ENCODE results near the gene COL4A2.

COL4A2 gene

DNA sequence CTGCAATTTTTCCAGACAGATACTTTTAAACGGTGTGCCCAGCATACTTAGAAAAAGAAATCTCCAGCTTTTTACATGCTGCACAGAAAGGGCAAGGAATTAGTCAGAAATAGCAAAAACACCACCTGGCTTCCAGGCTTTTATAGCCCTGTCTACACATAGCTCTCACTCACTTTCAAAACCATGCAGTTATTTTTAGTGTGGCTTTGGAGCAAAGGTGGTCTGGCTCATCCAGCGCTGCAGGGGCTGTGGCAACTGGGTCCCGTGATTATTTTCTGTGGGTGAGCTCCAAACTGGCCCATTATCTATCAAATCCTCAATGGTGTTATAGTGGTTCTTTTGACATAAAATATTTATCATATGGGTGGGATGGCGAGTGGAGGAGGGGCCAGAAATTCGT, 57.0 kb downstream of the COL4A2 start:
- no peak overlapping the region for H3K4me3 ChIP-seq (ENCODE audit: low read depth, low read length)
- TF ChIP-seq CTCF (IDR thresholded peaks at IDR 0.05; ENCODE audit: borderline replicate concordance, insufficient read depth, low read depth, low read length) = no peak

- H3K4me3 ChIP-seq (ENCODE audit: low read depth, low read length) = no peak overlapping the region
- TF ChIP-seq CTCF (IDR thresholded peaks at IDR 0.05; ENCODE audit: borderline replicate concordance, insufficient read depth, low read depth, low read length) = no peak
Measured at GRCh38 chr13:110365876-110366275, 58.8 kb downstream of the COL4A2 start.

- H3K4me3 ChIP-seq (ENCODE audit: low read depth, low read length) = no peak overlapping the region
- no peak for TF ChIP-seq CTCF (IDR thresholded peaks at IDR 0.05; ENCODE audit: borderline replicate concordance, insufficient read depth, low read depth, low read length)
Measured at GRCh38 chr13:110366733-110367132, 59.6 kb downstream of the COL4A2 start.

GRCh38 chr13:110367620-110368019, 60.5 kb downstream of the COL4A2 start:
- no peak for TF ChIP-seq CTCF (IDR thresholded peaks at IDR 0.05; ENCODE audit: borderline replicate concordance, insufficient read depth, low read depth, low read length)
- no peak overlapping the region for H3K4me3 ChIP-seq (ENCODE audit: low read depth, low read length)

DNA sequence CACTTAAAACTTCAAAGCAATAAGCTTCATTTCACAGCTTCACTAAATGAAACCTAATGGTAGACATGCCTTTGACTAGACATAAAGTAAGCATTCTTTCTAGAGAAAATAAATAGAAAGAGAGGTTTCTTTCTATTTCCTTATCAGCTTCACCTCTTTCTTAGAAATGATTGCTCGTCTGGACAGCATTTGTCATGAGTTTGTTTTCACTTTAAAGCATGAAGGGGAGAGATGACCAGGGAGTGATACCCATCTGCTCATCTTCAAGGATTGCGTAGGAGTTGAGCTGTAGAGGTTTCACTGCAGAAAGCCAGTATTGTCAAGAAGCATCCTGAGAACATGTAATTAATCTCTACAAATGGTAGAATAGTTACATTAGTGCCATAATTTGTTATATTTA, 61.3 kb downstream of the COL4A2 start:
- TF ChIP-seq CTCF (IDR thresholded peaks at IDR 0.05; ENCODE audit: borderline replicate concordance, insufficient read depth, low read depth, low read length) = no peak
- H3K4me3 ChIP-seq (ENCODE audit: low read depth, low read length) = no peak overlapping the region

DNA sequence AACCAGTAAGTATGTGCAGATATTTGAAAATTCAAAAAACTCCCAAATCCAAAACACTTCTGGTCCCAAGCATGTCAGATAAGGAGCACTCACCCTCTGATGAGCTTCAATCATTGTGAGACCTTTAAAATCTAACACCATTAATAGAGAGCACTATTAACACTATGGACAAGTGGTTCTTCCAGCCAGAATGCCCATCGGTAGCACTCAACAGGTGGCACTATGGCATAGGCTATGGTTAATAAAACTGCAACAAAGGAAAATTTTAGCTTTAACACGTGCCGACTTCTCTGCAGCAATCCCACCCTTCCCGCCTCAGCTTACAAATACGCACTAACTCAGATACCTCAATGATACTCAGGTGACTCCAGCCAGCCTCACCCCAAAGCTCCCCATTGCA, 62.3 kb downstream of the COL4A2 start:
- no peak for TF ChIP-seq CTCF (IDR thresholded peaks at IDR 0.05; ENCODE audit: borderline replicate concordance, insufficient read depth, low read depth, low read length)
- no peak overlapping the region for H3K4me3 ChIP-seq (ENCODE audit: low read depth, low read length)

DNA sequence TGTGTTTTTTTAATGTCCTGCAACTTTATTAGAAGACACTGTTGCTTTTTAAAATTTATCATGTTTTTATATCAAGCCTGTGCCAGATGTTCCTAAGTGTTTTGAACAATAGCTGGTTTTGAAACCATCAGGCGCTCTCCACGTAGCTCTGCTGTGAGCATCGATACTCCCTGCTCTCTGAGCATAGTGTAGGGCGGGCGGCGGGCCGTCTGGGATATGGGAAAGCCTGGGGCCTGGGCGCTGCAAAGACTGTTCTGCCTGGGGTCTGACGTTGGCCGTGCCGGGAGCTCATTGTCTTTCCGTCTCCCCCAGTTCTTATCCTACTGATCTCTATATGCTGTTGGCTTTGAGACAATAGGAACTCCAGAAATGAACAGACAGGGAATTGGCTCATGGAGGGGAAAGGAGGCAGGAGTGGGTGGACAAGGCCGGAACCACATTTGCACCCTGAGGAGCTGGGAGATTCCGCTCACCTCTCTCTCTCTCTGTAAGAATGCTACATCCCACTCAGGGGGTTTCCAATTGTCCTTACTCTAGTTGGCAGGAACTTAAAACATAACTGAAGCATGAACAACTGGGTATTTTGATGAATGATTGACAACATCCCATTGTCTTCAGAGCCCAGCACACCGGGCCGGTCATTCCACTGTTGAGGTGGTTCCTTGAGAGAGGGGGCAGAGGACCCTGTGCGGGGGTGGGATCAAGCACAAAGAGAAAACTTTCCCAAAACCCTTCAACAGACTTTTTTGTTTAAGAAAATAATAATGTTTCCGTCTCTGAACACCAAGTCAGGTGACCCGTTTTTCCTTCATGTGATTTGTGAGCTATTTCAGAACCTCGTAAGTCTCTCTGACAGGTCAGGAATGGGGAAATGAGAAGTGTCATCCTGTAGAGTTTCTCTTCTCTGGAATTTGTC, 64.7 kb downstream of the COL4A2 start:
- H3K4me3 ChIP-seq (ENCODE audit: low read depth, low read length) = no peak overlapping the region
- no peak for TF ChIP-seq CTCF (IDR thresholded peaks at IDR 0.05; ENCODE audit: borderline replicate concordance, insufficient read depth, low read depth, low read length)
